Upper lobe of left lung (tissue), 4 donors: ENCODE measurements around the gene CLEC18A.
"Not testable (repeated sequence)": the region's sequence is repeated elsewhere in the genome, so short reads cannot be mapped to it uniquely, and the experiment has no call there.

Experiments
- CTCF ChIP-seq, 6 experiments: fragments of 450-650 bp in 4 of 6; fragments of 200-600 bp in 2 of 6; sonication (generic) in 2 of 6; IDR thresholded peaks; one replicate each; pipeline ENCODE4 v1.5.1; 2016 to 2019; ENCODE audit warnings: antibody characterized with exemption in 6 of 6
- EP300 ChIP-seq, 4 donors: sonication (generic); formaldehyde crosslinking; IDR thresholded peaks; one replicate each; pipeline ENCODE4 v1.5.1; 2017; ENCODE audit warnings: antibody characterized with exemption in 4 of 4, control low read depth in 2 of 4
- POLR2A ChIP-seq, 4 donors: fragments of 450-650 bp; IDR thresholded peaks; one replicate each; pipeline ENCODE4 v1.5.1; 2016 to 2017; ENCODE audit warnings: antibody characterized with exemption in 4 of 4, mild to moderate bottlenecking in 2 of 4

DNA sequence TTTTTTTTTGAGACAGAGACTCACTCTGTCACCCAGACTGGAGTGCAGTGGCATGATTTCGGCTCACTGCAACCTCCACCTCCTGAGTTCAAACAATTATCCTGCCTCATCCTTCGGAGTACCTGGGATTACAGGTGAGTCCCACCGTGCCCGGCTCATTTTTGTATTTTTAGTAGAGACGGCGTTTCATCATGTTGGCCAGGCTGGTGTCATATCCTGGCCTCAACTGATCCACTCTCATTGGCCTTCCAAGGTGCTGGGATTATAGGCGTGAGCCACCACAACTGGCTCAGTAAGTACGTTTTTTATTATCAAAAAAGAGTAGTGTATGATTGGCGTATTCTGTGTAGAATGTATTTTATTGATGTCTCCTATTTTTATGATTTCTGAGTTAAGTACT, 48.7 kb downstream of the CLEC18A start:
- TF ChIP-seq CTCF, POLR2A, EP300 (IDR thresholded peaks at IDR 0.05): not testable (repeated sequence)
